SW480 (cell line): ENCODE measurements around the gene LCN6.
"Not testable (repeated sequence)": the region's sequence is repeated elsewhere in the genome, so short reads cannot be mapped to it uniquely, and the experiment has no call there.

Experiments used
- DNase-seq: peaks from one replicate; pipeline ENCODE4 v3.0.0-alpha.2; 2016; ENCODE audit warnings: low spot score

The LCN6 gene

DNA sequence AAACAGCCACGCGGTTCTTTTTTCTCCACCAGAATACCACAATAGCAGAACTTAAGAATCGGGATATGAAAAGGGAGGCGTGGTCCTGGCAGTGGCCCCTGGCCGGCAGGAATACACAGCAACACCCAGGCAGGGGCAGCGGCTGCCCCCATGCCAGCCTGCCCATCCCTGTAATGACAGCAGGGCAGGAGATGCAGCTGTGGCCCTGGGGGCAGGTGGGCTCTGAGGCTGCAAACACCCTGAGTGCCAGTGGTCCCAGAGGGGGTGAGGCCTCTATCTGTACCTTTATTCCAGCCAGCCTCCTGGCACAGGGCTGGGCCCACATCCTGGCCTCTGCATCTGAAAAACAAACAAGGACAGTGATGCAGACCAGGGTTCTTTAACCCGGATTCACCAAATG, 23.6 kb downstream of the LCN6 start:
- DNase-seq = no peak

DNA sequence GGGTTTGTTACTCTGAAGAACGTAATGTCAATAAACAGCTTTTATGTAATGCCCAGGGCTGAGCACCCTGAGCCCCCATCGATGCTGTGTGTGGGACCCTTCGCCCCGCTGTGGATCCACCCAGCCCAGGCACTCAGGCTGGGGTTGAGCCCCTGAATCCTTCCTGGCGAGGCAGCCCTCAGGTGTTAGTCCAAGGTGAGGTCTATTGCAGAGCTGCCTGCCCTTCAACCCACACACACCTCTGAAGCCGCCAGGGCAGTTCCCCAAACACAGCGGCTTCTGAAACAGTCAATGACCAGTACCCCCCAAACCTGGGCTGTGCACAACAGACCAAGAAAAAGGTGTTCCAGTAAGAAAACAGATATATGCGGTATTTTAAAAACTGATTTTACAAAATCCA, 24.3 kb downstream of the LCN6 start:
- DNase-seq = no peak

DNA sequence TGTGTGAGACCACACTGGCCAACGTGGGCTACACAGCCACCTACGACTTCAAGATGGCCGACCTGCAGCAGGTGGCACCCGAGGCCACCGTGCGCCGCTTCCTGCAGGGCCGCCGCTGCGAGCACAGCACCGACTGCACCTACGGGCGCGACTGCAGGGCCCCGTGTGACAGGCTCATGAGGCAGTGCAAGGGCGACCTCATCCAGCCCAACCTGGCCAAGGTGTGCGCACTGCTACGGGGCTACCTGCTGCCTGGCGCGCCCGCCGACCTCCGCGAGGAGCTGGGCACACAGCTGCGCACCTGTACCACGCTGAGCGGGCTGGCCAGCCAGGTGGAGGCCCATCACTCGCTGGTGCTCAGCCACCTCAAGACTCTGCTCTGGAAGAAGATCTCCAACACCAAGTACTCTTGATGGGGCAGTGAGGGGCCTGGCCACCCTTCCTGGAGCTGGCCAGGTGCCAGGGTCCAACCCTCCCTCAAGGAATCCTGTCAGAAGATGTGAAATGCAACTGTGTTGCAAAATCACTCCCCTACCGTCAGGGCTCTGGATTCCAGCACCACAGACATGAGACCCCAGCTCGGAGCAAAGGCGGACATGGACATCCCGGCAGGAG, 24.9 kb downstream of the LCN6 start:
- no peak for DNase-seq

DNA sequence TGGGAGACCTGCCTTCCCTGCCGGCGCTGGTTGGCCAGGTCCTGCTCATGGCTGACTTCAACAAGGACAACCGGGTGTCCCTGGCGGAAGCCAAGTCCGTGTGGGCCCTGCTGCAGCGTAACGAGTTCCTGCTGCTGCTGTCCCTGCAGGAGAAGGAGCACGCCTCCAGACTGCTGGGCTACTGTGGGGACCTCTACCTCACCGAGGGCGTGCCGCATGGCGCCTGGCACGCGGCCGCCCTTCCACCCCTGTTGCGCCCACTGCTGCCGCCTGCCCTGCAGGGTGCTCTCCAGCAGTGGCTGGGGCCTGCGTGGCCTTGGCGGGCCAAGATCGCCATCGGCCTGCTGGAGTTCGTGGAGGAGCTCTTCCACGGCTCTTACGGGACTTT, 25.4 kb downstream of the LCN6 start:
- no peak for DNase-seq

DNA sequence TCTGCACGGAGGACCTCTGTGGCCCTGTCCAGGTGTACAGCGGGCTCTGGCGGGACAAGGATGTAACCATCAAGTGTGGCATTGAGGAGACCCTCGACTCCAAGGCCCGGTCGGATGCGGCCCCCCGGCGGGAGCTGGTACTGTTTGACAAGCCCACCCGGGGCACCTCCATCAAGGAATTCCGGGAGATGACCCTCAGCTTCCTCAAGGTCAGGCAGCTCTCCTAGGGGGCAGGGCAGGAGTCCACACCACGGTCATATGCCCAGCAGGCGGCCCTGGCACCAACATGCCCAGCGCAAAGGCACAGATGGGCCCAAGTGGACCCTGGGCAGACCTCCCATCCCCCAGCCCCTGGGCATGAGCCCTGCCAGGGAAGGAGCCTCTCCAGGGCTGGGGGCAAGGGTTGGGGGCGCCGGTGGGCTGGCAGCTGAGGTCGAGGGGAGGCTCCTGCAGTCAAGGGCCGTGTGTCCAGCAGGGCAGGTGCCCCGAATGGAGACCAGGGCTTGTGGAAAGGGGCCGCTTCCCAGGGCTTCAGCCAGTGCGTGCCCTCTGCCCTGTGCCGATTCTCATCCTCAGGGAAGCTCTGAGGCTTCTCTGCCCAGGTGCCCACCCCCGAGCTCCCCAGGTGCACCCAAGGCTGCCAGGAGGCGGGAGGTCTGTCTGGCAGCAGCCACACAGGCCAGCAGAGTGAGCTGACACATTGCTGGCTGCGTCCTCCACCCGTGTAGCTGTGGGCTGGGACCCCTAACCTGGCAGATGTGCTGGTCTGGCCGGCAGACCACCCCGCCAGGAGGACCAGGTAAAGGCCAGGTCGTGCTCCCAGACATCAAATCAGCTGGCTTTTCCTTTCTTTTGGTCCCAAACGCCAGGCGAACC, 26.0 kb downstream of the LCN6 start:
- no peak for DNase-seq

DNA sequence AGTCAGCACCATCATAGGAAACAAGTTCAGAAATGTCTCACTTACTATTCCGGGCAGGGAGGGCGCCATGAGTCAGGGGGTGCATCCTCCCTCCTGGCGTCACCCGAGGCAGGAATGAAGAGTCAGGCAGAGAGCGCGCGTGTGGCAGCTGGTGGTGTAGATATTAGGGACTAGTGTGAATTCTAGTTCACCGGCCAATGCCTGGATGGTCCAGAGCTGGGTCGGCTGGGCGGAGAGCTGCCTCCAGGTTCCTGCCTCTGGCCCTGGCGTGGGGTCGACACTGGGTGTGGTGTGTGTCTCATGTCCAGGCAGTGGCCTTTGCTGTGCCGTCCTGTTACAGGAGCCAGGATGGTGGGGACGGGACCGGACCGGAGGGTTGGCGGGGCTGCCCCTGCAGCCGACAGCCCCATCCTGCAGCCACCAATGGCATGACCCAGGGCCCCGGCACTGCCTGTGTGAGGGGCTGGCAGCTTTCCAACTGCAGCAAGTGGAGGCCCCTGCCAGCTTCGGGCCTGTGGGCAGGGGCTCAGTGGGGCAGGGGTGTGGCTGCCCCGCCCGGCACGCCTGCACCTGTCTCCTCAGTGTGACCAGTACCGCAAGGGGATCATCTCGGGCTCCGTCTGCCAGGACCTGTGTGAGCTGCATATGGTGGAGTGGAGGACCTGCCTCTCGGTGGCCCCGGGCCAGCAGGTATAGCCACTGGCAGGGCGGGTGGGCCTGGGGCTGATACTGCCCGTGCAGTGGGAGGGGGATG, 26.8 kb downstream of the LCN6 start:
- no peak for DNase-seq

DNA sequence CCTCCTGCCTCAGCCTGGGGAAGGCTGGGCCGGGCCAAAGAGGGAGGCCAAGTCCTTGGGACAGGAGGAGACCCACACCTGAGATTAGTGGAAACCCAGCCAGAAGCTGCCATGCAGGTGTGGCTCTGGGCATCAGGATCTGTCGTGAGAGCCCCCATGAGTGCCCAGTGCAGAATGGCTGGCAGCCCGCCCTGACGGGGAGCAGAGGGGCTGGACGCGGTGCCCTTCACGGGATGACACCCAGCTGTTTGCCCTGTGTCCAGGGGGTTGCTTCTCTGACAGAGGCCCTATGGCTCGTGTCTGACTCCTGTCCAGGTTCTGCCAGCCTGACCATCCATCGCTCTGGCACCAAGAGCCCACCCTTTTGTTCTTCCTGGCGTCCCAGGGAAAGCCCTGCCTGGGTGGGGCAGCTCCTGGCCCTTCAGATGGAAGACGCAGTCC, 27.4 kb downstream of the LCN6 start:
- DNase-seq = no peak

DNA sequence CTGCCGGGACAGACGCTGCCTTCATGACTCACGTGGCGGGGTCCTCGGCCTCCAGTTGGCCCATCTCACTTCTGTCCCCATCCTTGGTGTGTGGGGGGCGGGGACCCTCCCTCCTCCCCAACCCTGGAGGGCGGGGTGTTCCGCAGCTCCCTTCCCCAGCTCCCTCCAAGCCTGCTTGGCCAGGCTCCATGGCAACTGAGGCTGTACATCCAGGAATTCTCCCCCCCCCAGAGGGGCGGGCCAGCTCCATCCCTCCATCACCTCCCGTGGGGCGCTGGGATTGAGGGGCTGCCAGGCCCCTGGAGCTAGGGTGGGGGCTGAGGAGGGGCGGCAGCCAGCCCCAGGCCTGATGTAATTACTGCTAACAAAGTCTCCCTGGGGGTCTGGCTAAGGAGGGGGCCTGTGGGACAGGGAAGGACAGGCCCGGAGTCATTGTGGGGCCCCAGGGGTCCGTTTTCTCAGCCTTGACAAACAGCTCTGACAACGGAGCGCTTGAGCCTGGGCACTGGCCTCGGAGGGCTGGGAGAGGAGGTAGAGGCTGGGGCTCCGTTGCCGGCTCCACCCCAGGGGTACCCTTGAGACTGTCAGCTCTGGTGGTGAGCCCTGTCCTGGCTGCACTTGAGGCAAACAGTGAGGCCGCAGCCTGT, 28.0 kb downstream of the LCN6 start:
- no peak for DNase-seq

DNA sequence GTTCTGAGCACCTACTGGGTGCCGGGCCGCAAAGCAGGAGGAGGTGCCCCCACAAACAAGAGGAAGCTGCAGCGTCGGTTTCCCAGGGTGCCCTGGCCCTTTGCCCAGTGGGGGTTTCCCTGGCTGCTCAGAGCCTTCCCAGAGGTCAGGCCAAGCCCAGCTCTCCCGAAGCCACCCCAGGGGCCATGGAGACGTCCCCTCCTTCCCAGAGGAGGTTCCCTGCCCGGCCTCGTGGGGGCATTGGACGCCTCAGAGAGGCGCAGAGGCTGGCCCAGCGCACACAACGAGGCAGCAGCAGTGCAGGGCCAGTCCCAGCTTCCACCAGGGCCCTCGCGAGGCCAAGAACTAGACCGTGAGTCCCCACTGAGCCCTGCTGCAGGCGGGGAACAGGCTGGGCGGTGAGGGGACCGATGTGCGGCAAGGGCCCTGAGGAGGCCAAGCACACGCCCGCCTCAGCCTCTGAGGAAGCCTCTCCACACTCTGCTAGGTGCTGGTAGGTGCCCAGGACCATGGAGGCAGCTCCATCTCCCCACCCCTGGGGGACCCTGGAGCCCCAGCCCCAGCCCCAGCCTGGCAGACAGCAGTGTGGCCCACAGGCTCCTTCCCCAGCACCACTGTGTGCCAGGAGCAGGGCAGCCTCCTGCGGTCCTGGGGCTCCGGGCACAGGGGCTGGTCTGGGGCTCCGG, 29.0 kb downstream of the LCN6 start:
- DNase-seq = no peak

DNA sequence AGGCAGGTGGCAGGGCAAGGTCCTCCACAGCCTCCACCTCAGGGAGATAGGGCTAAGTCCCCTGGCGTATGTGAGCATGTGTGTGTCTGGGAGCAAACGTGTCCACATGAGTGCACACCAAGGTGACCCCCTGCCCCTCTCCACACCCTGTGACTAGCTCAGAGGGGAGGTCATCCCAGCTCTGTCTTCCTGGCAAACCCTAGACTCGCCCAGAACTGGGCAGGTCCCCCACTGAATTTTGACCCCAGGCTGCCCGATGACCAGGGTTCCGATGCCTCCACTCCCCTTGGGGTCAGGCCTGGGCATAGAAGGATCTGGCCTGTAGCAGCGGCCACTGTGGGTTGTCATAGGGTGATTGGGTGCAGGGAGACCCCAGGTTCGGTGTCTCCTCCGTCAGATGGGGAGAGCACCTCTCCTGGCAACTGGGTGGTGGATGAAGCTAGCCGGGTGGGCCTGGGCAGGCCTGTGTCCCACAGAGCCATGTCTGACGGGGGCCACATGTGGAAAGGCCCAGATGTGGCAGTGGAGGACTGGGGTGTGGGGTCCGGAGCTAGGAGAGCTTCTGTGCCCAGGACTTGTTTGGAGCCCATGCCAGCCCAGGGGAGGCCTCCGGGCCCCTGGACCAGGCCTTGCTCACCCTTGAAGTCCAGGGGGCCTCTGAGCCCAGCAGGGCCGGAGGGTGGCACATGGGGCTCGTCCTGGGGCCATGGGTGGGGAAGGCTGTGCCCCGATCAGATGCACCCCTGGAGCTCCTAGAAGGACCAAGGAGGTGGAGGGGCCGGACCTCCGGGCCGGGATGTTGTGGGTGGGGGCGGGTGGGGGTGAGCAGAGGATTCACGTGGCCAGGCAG, 29.8 kb downstream of the LCN6 start:
- DNase-seq = no peak

DNA sequence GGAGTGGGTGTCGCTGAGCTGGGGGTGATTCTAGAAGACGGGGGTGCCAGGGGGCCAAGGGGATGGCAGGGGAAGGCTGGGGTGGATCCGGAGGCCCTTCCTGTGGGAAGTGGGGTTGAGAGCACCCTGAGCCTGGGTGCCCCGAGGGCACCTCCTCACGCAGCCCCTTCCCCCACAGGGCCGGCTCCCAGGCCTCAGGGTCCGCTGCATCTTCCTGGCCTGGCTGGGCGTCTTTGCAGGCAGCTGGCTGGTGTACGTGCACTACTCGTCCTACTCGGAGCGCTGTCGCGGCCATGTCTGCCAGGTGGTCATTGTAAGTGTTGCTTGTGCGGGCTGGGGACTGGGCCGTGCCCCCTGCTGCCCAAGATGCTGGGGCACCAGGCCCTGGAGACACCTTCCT, 30.9 kb downstream of the LCN6 start:
- DNase-seq = no peak

DNA sequence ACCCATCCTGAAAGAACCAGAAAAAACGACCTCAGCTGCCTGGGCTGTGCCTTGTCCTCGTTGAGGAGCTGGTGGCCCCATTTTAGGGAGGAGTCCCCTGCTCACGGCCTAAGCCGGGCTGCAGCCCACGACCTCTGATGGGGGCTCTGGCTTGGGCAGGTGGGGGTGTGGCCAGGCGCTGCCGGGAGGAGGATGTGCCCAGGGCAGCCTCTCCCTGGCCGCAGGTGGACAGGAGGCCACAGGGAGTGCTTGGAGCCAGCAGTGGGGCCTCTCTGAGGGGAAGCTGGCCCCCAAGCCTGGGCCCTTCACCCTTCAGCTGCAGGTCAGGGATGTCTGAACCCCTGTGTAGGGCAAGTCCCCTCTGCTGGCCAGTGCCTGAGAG, 33.4 kb downstream of the LCN6 start:
- DNase-seq = no peak

DNA sequence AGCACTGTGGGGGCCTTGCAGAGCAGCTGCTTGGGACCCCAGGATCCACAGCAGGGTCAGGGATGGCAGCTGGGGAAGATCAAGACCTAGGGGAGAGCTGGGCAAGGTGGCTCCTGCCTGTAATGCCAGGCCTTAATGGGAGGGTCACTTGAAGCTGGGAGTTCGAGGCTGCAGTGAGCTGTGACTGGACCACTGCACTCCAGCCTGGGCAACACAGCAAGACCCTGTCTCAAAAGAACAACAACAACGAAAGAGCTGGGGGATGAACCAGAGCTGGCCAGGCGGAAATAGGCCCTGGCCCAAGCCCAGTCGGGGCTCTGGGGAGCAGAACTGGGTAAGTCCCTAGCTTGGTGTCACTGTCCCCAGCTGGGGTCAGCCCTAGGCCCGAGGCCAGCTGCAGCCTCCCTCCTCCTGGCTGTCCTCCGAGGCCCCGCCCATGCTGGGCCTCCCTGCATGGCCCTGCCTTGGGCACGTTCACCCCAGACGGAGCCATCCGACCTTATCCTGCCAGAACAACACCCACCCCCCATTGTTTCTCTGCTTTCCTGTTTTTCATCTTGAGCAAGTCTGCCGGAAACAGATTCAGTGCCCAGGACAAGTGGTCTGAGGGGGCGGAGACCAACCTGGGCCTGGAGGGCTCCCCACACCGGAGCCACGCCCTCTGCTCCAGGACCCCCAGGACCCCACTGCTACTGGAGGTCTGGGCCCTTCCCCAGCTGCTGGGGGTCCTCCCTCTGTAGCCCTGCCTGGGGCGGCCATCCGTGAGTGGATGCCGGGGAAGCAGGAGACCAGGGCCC, 34.0 kb downstream of the LCN6 start:
- DNase-seq = no peak

DNA sequence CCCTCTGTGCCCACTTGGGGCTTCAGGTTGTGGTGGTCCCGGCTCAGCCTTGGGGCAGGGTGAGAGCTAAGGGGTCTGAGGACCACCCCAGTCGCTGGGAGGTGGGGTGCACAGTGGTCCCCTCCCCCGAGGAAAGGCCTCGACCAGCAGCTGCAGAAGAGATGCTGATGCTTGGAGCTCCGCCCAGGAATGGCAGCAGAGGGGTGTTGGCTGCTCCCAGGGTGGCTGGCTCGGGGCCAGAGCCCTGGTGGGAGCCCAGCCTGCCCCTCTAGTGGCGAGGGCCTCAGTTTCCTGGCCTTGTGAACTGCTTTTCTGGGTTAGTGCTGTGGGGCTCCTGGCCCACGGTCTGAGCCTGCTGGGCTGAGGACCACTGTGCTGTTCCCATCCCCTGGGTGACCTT, 34.8 kb downstream of the LCN6 start:
- DNase-seq = no peak

DNA sequence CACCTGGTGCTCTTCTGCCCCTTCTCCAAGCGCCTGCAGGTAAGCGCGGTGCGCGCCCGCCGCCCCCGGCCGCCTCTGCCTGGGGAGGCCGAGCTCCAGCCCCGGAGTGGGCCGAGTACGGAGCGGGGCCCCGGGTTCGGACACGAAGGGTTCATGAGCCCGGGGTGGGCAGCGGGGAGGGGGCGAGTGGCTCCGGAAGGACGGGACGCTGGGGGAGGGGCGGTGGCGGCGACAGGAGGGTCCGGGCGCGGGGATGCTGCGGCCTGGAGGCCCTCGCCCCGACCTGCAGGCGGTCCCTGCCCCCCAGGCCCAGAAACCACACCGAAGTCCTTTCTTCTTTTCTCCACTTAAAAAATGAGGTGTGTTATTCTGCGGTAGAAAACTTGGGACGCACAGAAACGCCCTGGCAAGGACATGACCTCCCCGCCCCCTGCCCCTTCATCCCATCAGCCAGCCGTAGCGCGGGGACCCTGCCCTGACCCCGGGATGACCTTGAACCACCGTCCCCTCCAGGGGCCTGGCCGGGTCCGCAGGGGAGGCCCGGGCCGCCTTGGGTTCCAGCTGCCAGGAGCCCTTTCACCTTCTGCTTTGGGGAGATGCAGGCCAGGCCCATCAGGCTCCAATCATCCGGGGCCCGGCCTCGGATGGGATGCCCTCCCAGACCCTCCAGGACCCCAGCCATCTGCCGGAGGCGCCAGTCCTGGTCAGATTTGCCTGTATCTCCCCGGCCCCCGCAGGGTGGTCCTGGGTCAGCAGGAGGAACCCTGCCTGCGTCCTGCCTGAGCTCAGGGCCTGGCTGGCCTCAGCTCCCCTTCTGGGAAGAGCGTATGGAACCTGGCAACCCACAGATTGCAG, 35.4 kb downstream of the LCN6 start:
- DNase-seq = no peak

DNA sequence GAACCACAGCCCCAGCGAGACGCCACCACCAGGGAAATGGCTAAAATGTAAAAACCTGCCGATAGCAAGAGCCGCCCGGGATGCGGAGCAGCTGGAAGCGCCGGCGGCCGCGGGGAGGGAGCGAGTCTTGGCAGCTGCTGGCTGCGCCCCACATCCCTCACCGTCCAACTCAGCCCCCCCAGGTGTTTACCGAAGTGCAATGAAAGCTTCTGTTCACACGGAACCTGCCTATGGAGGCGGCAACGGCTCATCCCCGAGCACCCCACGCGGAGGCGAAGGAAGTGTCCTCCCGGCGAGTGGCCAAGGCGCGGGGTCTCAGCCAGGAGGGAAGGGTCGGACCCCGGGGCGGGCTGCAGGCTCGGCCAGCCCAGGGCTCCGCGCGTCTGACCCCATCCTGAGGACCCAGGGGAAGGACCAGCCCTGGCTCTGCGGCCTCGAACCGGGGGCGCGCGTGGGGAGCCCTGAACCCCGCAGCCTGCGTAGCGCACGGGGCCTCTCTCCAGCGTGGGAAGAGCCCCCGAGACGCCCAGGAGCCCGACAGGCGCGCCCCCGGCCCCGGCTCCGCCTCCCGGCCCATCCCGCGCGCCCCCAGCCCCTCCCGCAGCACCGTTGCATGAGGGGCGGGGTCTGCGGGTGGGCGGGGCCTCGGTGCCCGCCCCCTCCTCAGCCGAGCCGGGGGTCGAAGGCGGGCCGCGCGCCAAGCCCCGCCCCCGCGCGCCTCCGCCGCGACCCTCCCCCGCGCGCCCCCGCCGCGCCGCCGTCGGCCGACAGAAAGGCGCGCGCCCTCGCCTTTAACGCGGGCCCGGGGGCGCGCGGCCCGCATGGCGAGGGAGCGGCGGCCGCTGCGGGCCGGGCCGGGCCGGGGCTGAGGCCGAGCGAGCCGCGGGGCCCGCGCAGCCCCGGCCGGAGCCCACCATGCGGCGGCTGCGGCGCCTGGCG, 36.3 kb downstream of the LCN6 start, which contains the start of gene DIPK1B:
TSS of gene DIPK1B (plus strand) at position 822 of the 939 bp plus-strand sequence. CDS start at position 916, 94 bp downstream.
- no peak for DNase-seq

DNA sequence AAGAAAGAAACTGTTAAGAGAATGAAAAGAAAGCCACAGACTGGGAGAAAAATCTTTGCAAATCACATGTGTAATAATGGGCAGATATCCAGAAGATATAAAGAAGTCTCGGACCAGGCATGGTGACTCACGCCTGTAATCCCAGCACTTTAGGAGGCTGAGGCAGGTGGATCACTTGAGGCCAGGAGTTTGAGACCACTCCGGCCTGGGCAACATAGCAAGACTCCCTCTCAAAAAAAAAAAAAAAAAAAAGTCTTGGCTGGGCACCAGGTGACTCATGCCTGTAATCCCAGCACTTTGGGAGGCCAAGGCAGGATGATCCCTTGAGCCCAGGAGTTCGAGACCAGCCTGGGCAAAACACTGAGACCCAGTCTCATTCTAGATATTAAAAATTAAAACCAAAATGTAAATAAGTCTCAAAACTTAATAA, 37.1 kb downstream of the LCN6 start:
- DNase-seq = not testable (repeated sequence)

DNA sequence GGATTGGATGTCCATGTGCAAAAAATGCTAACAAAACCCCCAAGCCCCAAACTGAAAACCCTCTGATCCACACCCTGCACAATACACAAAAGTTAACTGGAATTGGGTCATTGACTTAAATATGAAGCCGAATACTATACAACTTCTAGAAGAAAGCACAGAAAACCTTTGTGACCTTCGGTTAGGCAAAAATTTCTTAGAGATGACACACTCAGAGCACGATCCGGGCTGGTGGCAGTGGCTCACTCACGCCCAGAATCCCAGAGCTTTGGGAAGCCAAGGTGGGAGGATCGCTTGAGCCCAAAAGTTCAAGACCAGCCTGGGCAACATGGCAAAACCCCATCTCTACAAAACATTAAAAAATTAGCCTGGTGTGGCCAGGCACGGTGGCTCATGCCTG, 37.8 kb downstream of the LCN6 start:
- DNase-seq = no peak
